IPS-18a (cell line): ENCODE data around the gene CUX1.

Experiments
- H3K27ac ChIP-seq: one replicate; pipeline ENCODE4 v1.5.1; 2013; ENCODE audit warnings: low read length
- H3K27me3 ChIP-seq: one replicate; pipeline ENCODE4 v1.6.1; 2013; ENCODE audit warnings: mild to moderate bottlenecking, low read length; ENCODE audit not compliant: control insufficient read depth, insufficient read depth
- H3K36me3 ChIP-seq: one replicate; pipeline ENCODE4 v1.6.1; 2013; ENCODE audit warnings: low read depth, low read length; ENCODE audit not compliant: control insufficient read depth
- H3K4me1 ChIP-seq: one replicate; pipeline ENCODE4 v1.6.1; 2013; ENCODE audit warnings: low read depth, low read length; ENCODE audit not compliant: control insufficient read depth
- H3K4me3 ChIP-seq: one replicate; pipeline ENCODE4 v1.5.1; 2013; ENCODE audit warnings: low read length
- H3K9ac ChIP-seq: one replicate; pipeline ENCODE4 v1.6.1; 2013; ENCODE audit warnings: mild to moderate bottlenecking, low read length, moderate library complexity
- H3K9me3 ChIP-seq: one replicate; pipeline ENCODE4 v1.6.1; 2013; ENCODE audit warnings: low read depth, low read length; ENCODE audit not compliant: control insufficient read depth

Gene CUX1

GRCh38 chr7:102064361-102065025, 247.1 kb downstream of the CUX1 start:
- H3K9me3 ChIP-seq = no peaks in the 10 kb centered on the region
- peaks cover 12% of the 10 kb centered on the region for H3K4me1 ChIP-seq
- H3K9ac ChIP-seq = no peak overlapping the region
- no peak overlapping the region for H3K4me3 ChIP-seq
- H3K27me3 ChIP-seq = no peaks in the 10 kb centered on the region
- H3K36me3 ChIP-seq = no peaks in the 10 kb centered on the region
- no peak overlapping the region for H3K27ac ChIP-seq

GRCh38 chr7:102065226-102065625, 247.8 kb downstream of the CUX1 start:
- Histone ChIP-seq H3K27ac (no peak overlapping the region), H3K4me1 (peaks cover 19% of the 10 kb centered on the region), H3K36me3 (no peaks in the 10 kb centered on the region), H3K9me3 (no peaks in the 10 kb centered on the region), H3K9ac (no peak overlapping the region), H3K4me3 (no peak overlapping the region), H3K27me3 (no peaks in the 10 kb centered on the region)

- no peak overlapping the region for H3K27ac ChIP-seq
- H3K9me3 ChIP-seq = no peaks in the 10 kb centered on the region
- peaks cover 22% of the 10 kb centered on the region for H3K4me1 ChIP-seq
Observed at GRCh38 chr7:102066476-102066875, 249.1 kb downstream of the CUX1 start.

GRCh38 chr7:102068846-102069245, 251.4 kb downstream of the CUX1 start:
- no peaks in the 10 kb centered on the region for H3K9me3 ChIP-seq
- no peak overlapping the region for H3K4me3 ChIP-seq
- peaks cover 18% of the 10 kb centered on the region for H3K4me1 ChIP-seq
- H3K36me3 ChIP-seq = peaks cover 4% of the 10 kb centered on the region
- H3K9ac ChIP-seq = no peak overlapping the region
- no peak overlapping the region for H3K27ac ChIP-seq
- H3K27me3 ChIP-seq = no peaks in the 10 kb centered on the region

More at GRCh38 chr7:102066476-102066875, 249.1 kb downstream of the CUX1 start:
- Histone ChIP-seq H3K4me3 (no peak overlapping the region), H3K36me3 (peaks cover 4% of the 10 kb centered on the region), H3K9ac (no peak overlapping the region), H3K27me3 (no peaks in the 10 kb centered on the region)

GRCh38 chr7:102069931-102070629, 252.7 kb downstream of the CUX1 start:
- H3K27ac ChIP-seq = no peak overlapping the region

GRCh38 chr7:102072003-102072402, 254.6 kb downstream of the CUX1 start:
- Histone ChIP-seq H3K4me3 (no peak overlapping the region), H3K27ac (no peak overlapping the region), H3K36me3 (peaks cover 4% of the 10 kb centered on the region), H3K27me3 (no peaks in the 10 kb centered on the region), H3K9me3 (no peaks in the 10 kb centered on the region), H3K9ac (no peak overlapping the region), H3K4me1 (peaks cover 16% of the 10 kb centered on the region)

More at GRCh38 chr7:102069931-102070629, 252.7 kb downstream of the CUX1 start:
- H3K36me3 ChIP-seq = peaks cover 4% of the 10 kb centered on the region
- peaks cover 10% of the 10 kb centered on the region for H3K4me1 ChIP-seq
- no peaks in the 10 kb centered on the region for H3K9me3 ChIP-seq
- H3K9ac ChIP-seq = no peak overlapping the region
- H3K27me3 ChIP-seq = no peaks in the 10 kb centered on the region
- H3K4me3 ChIP-seq = no peak overlapping the region

- Histone ChIP-seq H3K4me1 (peaks cover 16% of the 10 kb centered on the region), H3K27ac (no peak overlapping the region), H3K9ac (no peak overlapping the region), H3K36me3 (peaks cover 4% of the 10 kb centered on the region), H3K9me3 (no peaks in the 10 kb centered on the region), H3K27me3 (no peaks in the 10 kb centered on the region), H3K4me3 (no peak overlapping the region)
Observed at GRCh38 chr7:102072636-102073209, 255.3 kb downstream of the CUX1 start.

- Histone ChIP-seq H3K36me3 (peaks cover 4% of the 10 kb centered on the region), H3K9me3 (no peaks in the 10 kb centered on the region), H3K4me1 (peaks cover 16% of the 10 kb centered on the region), H3K27ac (no peak overlapping the region), H3K9ac (no peak overlapping the region), H3K4me3 (no peak overlapping the region), H3K27me3 (no peaks in the 10 kb centered on the region)
Observed at GRCh38 chr7:102073931-102074880, 256.8 kb downstream of the CUX1 start.

- Histone ChIP-seq H3K4me3 (no peak overlapping the region), H3K27me3 (no peaks in the 10 kb centered on the region), H3K4me1 (peaks cover 14% of the 10 kb centered on the region), H3K9ac (no peak overlapping the region), H3K36me3 (peaks cover 4% of the 10 kb centered on the region), H3K9me3 (no peaks in the 10 kb centered on the region), H3K27ac (no peak overlapping the region)
Observed at GRCh38 chr7:102075126-102075525, 257.7 kb downstream of the CUX1 start.

GRCh38 chr7:102075553-102076135, 258.2 kb downstream of the CUX1 start:
- H3K9me3 ChIP-seq = no peaks in the 10 kb centered on the region
- no peak overlapping the region for H3K27ac ChIP-seq
- peaks cover under 1% of the 10 kb centered on the region for H3K36me3 ChIP-seq
- no peaks in the 10 kb centered on the region for H3K27me3 ChIP-seq
- H3K4me1 ChIP-seq = peaks cover 10% of the 10 kb centered on the region
- H3K9ac ChIP-seq = no peak overlapping the region
- no peak overlapping the region for H3K4me3 ChIP-seq

GRCh38 chr7:102077081-102077480, 259.7 kb downstream of the CUX1 start:
- no peak overlapping the region for H3K9ac ChIP-seq
- no peaks in the 10 kb centered on the region for H3K9me3 ChIP-seq
- H3K27me3 ChIP-seq = no peaks in the 10 kb centered on the region
- no peak overlapping the region for H3K27ac ChIP-seq
- H3K4me3 ChIP-seq = no peak overlapping the region
- peaks cover 10% of the 10 kb centered on the region for H3K4me1 ChIP-seq
- H3K36me3 ChIP-seq = no peaks in the 10 kb centered on the region
